H1 (cell line): Measurements from ENCODE around the gene TACC2.

ENCODE experiments used
- EP300 ChIP-seq, 2 experiments: IDR thresholded peaks; 1 replicate in 1 of 2; 2 replicates in 1 of 2; pipeline ENCODE4 v1.6.1; 2011 to 2012; ENCODE audit warnings: low read depth in 2 of 2, low read length in 2 of 2, mild to moderate bottlenecking in 2 of 2, borderline replicate concordance in 1 of 2, inconsistent platforms in 1 of 2, moderate library complexity in 1 of 2
- SP4 ChIP-seq: IDR thresholded peaks from 2 replicates; pipeline ENCODE4 v1.6.1; 2012; ENCODE audit warnings: low read length, inconsistent platforms
- SUZ12 ChIP-seq: fragments of 200-600 bp; sonication (generic); IDR thresholded peaks from 2 replicates; pipeline ENCODE4 v1.6.1; 2012; ENCODE audit warnings: mild to moderate bottlenecking, inconsistent platforms, low read length, moderate library complexity, mixed read lengths
- TEAD4 ChIP-seq: IDR thresholded peaks from 2 replicates; pipeline ENCODE4 v1.6.1; 2012; ENCODE audit warnings: low read depth, low read length, inconsistent platforms, mixed read lengths
- TF ChIP-seq, protein P1 (sequence below), 3 experiments: IDR thresholded peaks; 1 replicate in 2 of 3; 2 replicates in 1 of 3; pipeline versions ENCODE4 v1.5.1 to v1.6.1; 2011; ENCODE audit warnings: low read length in 3 of 3, mild to moderate bottlenecking in 3 of 3, inconsistent platforms in 2 of 3, low read depth in 1 of 3, moderate library complexity in 1 of 3; ENCODE audit not compliant: insufficient read depth in 1 of 3; ENCODE audit errors: control extremely low read depth in 1 of 3

DNA sequence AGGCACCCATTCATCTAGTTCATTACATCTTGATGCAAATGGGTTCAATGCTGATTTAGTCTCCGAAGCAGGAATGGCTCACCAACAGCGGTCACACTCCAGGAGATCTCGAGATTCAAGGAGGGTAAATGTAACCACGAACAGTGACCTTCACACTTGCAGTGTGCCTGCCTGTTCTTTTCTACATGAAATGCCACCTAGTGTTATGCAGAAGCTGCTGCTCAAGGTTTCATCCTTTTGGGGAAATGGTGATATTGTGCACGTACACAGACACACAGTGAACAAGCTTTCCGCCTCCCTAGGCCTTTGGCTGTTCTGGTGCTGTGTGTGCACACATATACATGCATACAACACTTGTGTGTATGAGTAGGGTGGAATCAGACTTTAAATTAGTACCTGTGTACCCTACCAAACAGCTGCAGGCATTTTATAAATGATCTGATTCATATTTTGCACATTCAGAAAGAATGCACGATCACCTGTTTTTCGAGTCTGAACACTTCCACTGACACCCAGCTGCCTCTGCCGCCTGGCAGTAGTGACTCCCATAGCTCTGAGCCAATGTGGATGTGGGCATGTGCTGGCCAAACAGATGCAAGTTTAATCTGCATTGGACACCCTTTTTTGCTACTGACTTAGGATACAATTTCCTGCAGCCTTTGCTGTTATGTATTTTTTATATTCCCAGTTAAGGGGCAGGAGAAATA lies 100.5 kb downstream of the TACC2 start:
- TF ChIP-seq, protein P1, sequence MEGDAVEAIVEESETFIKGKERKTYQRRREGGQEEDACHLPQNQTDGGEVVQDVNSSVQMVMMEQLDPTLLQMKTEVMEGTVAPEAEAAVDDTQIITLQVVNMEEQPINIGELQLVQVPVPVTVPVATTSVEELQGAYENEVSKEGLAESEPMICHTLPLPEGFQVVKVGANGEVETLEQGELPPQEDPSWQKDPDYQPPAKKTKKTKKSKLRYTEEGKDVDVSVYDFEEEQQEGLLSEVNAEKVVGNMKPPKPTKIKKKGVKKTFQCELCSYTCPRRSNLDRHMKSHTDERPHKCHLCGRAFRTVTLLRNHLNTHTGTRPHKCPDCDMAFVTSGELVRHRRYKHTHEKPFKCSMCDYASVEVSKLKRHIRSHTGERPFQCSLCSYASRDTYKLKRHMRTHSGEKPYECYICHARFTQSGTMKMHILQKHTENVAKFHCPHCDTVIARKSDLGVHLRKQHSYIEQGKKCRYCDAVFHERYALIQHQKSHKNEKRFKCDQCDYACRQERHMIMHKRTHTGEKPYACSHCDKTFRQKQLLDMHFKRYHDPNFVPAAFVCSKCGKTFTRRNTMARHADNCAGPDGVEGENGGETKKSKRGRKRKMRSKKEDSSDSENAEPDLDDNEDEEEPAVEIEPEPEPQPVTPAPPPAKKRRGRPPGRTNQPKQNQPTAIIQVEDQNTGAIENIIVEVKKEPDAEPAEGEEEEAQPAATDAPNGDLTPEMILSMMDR (IDR thresholded peaks at IDR 0.05; ENCODE audit: control extremely low read depth in 1 of 3, insufficient read depth in 1 of 3, low read depth in 1 of 3, low read length in 3 of 3): no peak
- TF ChIP-seq EP300 (IDR thresholded peaks at IDR 0.05; ENCODE audit: borderline replicate concordance in 1 of 2, low read depth in 2 of 2, low read length in 2 of 2) (no peak), SP4 (no peak), TEAD4 (no peak), SUZ12 (no peak)
